Chondrocyte (in vitro differentiated cells): ENCODE results near the gene NAV2. TPM values are rescaled to one million over a fixed set of nuclear protein-coding genes. Genes with fewer than 3 reads are reported as not detected.

Source experiments
- DNase-seq: peaks from one replicate; pipeline ENCODE4 v3.0.0; 2021; ENCODE audit warnings: mixed read lengths, low spot score
- H3K27ac Mint-ChIP-seq: one replicate; pipeline ENCODE4 v1.8.0; 2021; ENCODE audit warnings: mild to moderate bottlenecking, moderate library complexity, mixed read lengths; ENCODE audit not compliant: unreplicated experiment
- H3K27me3 Mint-ChIP-seq: 2 replicates; pipeline ENCODE4 v1.8.0; 2021; ENCODE audit warnings: low read depth, mixed read lengths
- H3K36me3 Mint-ChIP-seq: 2 replicates; pipeline ENCODE4 v1.8.0; 2021; ENCODE audit warnings: low read depth, mixed read lengths
- H3K4me1 Mint-ChIP-seq: 2 replicates; pipeline ENCODE4 v1.8.0; 2021; ENCODE audit warnings: low read depth, mild to moderate bottlenecking, mixed read lengths
- H3K4me3 Mint-ChIP-seq: one replicate; pipeline ENCODE4 v1.8.0; 2021; ENCODE audit warnings: mild to moderate bottlenecking, moderate library complexity, mixed read lengths; ENCODE audit not compliant: unreplicated experiment
- H3K9me3 Mint-ChIP-seq: 2 replicates; pipeline ENCODE4 v1.8.0; 2021; ENCODE audit warnings: low read depth, mixed read lengths
- total RNA-seq: library from RNA; stranded (reverse); gene quantifications from 3 replicates; pipeline ENCODE4 v1.2.1, GENCODE V29; 2021
- TF ChIP-seq, protein P1 (sequence below): fragments of 200-600 bp; sonication (generic); IDR thresholded peaks from 2 replicates; pipeline ENCODE4 v1.5.0; 2021; ENCODE audit warnings: antibody characterized with exemption, mild to moderate bottlenecking, moderate library complexity

Gene NAV2
- total RNA-seq, 1 donor from 2014 or later: 87.0 TPM

DNA sequence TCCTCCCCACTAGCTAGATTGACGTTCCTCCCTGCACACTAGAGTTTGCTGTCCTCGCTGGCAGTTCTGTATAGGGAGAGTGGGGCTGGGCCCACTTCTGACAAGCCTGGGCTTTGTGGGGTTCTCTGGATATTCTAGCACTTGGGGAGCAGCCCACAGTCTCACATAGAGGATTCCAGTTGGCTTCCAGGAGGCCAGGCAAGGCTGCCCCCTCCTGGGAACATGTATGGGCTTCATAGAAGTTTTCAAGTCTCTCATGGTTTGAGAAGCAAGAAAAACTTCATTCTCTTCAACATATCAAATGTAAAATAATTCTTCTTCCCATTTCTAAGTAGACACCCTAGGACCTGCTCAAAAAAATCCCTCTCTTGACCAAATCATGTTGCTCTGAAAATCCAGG lies 87.5 kb downstream of the NAV2 start:
- TF ChIP-seq, protein P1, sequence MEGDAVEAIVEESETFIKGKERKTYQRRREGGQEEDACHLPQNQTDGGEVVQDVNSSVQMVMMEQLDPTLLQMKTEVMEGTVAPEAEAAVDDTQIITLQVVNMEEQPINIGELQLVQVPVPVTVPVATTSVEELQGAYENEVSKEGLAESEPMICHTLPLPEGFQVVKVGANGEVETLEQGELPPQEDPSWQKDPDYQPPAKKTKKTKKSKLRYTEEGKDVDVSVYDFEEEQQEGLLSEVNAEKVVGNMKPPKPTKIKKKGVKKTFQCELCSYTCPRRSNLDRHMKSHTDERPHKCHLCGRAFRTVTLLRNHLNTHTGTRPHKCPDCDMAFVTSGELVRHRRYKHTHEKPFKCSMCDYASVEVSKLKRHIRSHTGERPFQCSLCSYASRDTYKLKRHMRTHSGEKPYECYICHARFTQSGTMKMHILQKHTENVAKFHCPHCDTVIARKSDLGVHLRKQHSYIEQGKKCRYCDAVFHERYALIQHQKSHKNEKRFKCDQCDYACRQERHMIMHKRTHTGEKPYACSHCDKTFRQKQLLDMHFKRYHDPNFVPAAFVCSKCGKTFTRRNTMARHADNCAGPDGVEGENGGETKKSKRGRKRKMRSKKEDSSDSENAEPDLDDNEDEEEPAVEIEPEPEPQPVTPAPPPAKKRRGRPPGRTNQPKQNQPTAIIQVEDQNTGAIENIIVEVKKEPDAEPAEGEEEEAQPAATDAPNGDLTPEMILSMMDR: peak; percentile 61
- peaks cover 18% of the 10 kb centered on the region for H3K4me1 Mint-ChIP-seq

DNA sequence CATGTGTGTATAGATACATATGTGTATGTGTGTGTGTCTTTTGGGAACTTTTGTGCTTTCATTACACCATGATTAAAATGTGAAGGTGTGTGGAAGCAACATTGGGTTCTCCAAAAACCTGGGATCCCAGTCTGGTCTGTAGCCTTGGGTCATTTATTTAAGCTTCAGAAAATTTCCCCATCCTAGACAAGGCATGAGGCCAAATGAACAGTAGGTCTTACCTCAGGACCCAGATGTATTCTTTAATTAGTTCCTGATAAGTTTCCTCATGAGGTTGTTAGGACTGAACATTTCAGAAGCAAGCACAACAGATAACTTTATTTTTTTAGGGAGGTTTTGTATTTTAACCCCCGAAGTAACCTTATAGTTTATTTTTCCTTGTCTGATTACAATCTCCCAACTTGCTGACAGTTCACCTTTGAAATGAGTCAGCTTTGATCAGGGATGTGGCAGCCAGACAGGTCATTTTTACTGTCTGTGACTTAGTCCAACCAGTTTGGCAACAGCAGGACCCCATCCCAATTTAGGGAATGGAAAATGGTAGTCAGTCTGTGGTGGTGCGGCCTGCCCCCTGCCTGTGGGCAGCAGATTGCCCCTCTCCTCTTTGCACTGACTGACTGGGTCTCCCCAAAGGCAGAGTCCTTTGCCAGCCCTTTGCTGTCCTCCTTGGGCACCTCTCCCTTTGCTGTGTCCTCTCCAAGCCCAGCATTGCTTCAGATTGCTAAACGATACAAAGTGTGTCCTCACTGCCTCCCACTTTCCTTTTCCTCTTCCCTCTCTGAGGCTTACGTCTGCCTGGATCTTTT lies 88.3 kb downstream of the NAV2 start:
- Mint-ChIP-seq H3K27me3 (no peaks in the 10 kb centered on the region), H3K36me3 (peaks cover 6% of the 10 kb centered on the region), H3K9me3 (no peaks in the 10 kb centered on the region), H3K27ac (no peak overlapping the region), H3K4me3 (no peak overlapping the region), H3K4me1 (peaks cover 26% of the 10 kb centered on the region)
- TF ChIP-seq, protein P1: peak; percentile 38
- DNase-seq: no peak

More for the DNA sequence above, 87.5 kb downstream of the NAV2 start:
- no peaks in the 10 kb centered on the region for H3K27me3 Mint-ChIP-seq
- H3K36me3 Mint-ChIP-seq: peaks cover 6% of the 10 kb centered on the region
- no peak overlapping the region for H3K27ac Mint-ChIP-seq
- DNase-seq: no peak
- no peaks in the 10 kb centered on the region for H3K9me3 Mint-ChIP-seq
- no peak overlapping the region for H3K4me3 Mint-ChIP-seq

DNA sequence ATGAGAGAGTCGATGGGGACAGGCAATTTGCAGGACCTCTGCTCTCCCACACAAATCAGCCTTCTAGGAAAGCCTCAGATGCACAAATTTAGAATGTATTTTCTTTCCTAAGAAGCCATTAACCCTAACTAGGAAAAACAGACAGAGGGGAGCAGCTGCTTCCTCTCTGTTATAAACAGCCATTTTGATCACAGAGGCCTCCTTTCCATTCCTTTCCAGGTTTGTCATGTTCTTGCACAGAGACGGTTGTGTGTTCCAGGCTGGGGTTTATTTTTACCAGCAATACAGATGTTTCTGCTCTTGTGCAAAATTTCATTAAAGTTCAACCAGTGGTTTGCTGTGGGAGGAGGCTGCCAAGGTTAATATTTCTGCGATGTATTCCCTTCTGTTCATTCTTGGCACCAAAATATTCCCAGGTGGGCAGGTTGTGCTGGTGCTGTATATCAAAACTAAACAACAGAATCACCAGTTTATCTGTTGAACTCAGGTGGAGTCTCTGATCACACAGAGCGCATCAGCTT lies 90.2 kb downstream of the NAV2 start:
- Mint-ChIP-seq H3K9me3 (no peaks in the 10 kb centered on the region), H3K4me1 (peaks cover 33% of the 10 kb centered on the region), H3K27me3 (no peaks in the 10 kb centered on the region), H3K27ac (no peak overlapping the region), H3K36me3 (peaks cover 4% of the 10 kb centered on the region), H3K4me3 (no peak overlapping the region)
- no peak for DNase-seq
- TF ChIP-seq, protein P1: no peak

DNA sequence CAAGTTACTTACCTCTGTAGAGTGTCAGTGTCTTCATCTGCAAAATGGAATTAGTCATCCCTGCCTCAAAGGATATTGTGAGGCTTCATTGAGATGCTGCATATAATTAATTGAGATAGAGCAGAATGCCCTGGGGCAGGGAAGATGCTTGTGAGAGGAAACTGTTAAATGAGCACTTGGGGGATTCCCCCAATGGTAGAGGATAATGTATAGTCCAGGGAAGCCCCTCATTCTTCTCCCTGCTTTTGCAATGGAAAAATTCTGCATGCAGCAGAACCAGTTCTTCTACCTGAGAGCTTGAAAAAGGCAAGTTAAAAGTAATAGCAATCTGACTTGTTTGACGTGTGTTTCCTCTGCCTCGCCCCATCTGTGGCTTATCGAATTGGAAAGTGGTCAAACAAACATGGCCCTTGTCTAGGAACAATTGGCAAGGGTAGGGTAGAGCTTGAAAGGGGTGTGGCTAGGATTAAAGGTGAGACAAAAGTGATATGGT lies 90.9 kb downstream of the NAV2 start:
- H3K4me3 Mint-ChIP-seq: no peak overlapping the region
- no peak for DNase-seq
- peaks cover 33% of the 10 kb centered on the region for H3K4me1 Mint-ChIP-seq
- H3K27me3 Mint-ChIP-seq: no peaks in the 10 kb centered on the region
- H3K27ac Mint-ChIP-seq: no peak overlapping the region
- TF ChIP-seq, protein P1: no peak
- no peaks in the 10 kb centered on the region for H3K36me3 Mint-ChIP-seq
- H3K9me3 Mint-ChIP-seq: no peaks in the 10 kb centered on the region

DNA sequence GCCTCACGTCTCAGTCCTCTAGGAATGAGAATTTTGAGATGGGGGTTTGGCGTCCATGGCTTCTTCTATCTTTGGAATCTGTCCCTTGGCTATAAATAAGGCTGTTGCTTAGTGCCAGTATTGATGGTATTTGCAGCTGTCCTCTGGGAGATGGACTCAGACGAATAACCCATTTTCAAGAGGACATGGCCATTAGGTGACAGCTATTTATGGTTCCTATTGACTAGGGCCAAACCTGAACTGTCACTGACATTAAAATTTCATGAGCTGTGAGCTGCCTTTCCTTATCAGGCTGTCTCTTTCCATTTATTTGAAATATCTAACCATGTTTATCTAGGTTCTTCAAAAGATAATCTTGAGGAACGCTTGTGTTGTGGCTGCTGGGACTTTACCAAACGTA lies 92.7 kb downstream of the NAV2 start:
- H3K4me1 Mint-ChIP-seq: peaks cover 33% of the 10 kb centered on the region

More for the DNA sequence above, 92.7 kb downstream of the NAV2 start:
- Mint-ChIP-seq H3K4me3 (no peak overlapping the region), H3K27ac (peak overlapping the region; percentile 60), H3K36me3 (no peaks in the 10 kb centered on the region), H3K27me3 (no peaks in the 10 kb centered on the region), H3K9me3 (no peaks in the 10 kb centered on the region)
- no peak for DNase-seq
- TF ChIP-seq, protein P1: no peak
